ENCODE results near the gene DUSP22.
A peak's percentile ranks its signal among the peaks of the same experiment; 100 is the strongest.
"Not testable (repeated sequence)": the region's sequence is repeated elsewhere in the genome, so short reads cannot be mapped to it uniquely, and the experiment has no call there.

The DUSP22 gene

GRCh38 chr6:325161-325860 is 33.0 kb downstream of the DUSP22 start:
- not testable (repeated sequence) for DNase-seq

GRCh38 chr6:326066-326465 is 33.8 kb downstream of the DUSP22 start:
- not testable (repeated sequence) for DNase-seq

- no peak for DNase-seq
Observed at GRCh38 chr6:326896-327537, 34.7 kb downstream of the DUSP22 start.

GRCh38 chr6:327538-328116 is 35.3 kb downstream of the DUSP22 start:
- DNase-seq, result no peak

- peak; percentile 63 for DNase-seq
Observed at GRCh38 chr6:328136-328670, 35.9 kb downstream of the DUSP22 start.

GRCh38 chr6:328924-329323 is 36.6 kb downstream of the DUSP22 start:
- no peak for DNase-seq

DNA sequence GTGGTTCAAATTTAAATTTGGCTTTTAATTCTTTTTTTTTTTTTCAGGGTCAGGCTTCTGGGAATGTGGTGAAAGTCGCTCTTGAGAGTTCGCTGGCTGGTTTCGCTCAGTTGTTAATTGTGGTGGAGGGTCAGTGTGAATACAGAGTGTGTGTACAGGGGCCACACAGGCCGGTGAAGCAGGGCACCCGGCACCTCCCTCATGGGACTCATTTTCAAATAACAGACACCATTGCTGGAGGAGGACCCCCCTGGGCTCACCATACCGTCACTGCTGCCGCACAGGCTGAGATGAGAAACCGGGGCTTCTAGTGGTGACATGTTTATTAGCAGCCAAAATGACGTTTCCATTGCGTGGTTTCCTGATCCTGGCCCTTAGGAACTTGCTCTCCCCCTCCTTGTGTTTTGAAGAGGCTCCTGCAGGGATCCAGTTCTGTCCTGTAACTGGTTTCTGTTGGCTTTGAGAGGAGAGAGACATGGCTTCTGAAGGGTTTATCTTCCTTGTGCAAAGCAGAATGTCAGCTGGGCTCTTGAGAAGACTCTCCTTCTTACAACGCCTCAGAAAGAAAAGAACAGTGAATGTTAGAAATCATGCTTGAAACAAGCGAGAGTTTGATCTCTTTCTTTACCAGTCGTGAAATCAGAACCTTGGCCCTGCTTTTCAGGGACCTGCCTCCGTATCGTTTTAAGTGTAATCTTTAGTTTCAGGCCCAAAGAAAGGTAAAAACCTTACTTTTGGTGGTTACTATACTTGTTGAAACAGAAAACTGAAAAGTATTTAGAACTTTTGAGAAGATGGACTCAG is 37.8 kb downstream of the DUSP22 start:
- no peak for DNase-seq

DNA sequence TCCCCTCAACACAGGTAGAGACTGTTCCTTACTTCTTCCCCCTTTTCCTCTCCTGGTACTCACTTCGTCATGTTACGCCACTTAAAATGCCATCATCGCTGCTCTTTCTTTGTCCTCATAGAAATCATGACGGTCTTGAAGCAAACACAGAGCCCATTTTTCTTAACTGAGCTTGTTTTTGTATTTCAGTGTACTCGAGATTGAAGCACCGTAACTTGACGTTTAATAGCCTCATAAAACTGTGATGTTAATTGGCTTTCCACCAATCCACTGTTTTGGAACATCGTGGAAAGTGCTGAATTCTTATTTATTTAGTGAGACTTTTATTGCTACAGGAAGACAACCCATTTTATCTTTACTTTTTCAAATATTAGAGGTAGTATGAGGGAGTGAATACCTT is 38.7 kb downstream of the DUSP22 start:
- no peak for DNase-seq

DNA sequence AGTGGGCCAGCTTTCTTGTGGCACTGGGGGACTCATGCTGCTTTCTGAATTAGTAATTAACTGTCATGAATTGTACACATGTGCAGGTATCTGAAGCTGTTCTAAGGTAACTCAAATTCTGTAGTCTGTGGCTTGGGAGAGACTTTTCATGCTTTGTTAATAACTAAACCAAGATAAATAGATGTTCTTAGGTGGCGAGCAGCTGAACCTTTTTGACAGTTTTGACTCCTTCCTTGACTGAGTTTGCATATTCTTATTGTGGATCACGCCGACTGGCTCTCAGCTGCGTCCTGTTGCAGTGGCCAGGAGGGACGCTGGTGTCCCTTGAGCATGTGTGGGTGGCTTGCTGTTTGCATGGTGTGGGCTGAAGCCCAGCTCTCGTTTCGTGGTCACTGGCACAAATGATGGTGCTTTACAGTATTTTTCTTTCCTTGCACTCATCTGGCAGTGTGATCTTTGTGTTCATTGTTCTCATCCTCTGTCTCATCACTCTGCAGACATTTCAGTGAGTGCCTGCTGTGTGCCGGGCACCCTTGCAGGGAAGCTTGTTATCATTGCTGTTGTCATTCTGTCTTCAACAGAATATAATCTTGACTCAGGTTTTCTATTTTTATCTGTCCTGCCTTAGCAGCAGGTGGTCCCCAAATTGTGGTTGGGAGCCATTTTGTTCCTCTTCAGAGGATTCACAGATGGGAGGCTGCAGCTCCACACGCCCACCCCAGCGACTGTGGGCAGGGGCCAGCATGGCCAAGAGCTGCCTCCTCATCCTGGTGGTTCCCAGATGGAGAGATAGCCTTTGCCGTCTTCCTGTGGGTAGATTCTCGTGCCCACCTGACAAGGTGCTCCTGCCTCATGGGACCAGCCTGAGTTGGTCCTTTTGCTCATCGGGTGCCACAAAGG is 39.6 kb downstream of the DUSP22 start:
- peak; percentile 46 for DNase-seq

DNA sequence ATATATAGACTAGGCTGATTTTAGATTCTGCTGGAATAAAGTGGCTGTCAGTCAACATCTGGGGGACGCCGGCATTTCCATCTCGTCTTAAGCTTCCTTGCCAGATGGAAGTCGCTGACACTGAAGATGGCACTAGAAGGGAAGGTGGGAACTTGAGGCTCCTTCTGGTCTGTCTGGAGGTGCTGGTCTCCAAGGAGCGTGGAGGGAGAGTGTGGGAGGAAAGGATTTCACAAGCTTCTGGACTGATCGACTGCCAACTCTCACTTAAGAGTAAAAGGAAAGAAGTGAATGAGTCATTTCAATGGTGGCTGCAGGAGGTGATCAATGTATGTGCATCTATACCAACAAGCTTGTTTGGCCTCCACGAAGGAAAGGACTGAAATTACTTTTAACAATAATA is 40.4 kb downstream of the DUSP22 start:
- peak; percentile 48 for DNase-seq

DNA sequence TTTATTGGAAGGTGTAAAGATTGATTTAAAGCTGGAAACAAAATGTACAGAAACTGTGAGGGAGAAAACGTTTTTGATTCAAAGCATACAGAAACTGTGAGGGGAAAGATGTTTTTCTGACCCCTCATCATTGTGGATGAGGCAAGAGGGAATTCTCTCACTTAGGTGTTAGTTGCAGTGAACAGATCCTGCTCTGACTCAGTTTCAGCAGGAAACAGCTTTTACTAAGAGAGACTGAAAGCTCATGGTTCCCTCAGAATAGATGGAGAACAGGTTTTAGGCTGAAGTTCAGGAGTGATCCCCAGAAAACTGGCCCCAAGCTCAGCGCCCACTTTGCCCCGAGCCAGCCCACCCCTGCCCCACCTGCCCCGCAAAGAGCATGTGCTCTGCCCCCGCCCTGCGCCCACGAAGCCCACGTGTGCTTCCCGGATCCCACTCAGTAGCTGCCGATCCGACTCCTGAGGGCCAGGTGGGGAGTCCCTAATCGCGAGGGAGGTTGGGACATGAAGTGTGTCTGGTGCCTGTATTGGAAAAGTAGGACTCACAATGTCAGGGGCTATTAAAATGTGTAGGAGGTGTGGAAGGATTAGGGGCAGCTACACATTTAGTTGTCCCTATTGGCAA is 41.2 kb downstream of the DUSP22 start:
- DNase-seq, result no peak

- DNase-seq, result no peak
Observed at GRCh38 chr6:334536-335510, 42.5 kb downstream of the DUSP22 start.

DNA sequence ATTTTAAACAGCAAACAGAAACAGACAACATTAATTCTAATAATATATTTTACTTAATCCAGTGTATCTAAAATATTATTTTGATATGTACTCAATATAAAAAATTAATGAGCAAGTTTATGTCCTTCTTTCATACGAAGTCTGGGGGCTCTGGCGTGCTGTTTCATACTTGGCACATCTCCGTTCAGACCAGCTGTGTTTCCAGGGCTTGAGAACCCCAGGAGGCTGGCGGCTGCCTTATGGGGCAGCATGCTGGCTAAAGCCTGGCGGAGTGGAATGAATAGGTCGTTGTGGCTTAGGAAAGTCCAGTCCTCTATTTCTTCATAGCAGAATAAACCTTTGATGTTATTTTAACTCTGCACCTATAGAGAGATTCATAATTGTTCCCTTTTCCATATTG is 43.3 kb downstream of the DUSP22 start:
- no peak for DNase-seq

GRCh38 chr6:336159-337114 is 44.1 kb downstream of the DUSP22 start:
- DNase-seq, result peak; percentile 40

DNA sequence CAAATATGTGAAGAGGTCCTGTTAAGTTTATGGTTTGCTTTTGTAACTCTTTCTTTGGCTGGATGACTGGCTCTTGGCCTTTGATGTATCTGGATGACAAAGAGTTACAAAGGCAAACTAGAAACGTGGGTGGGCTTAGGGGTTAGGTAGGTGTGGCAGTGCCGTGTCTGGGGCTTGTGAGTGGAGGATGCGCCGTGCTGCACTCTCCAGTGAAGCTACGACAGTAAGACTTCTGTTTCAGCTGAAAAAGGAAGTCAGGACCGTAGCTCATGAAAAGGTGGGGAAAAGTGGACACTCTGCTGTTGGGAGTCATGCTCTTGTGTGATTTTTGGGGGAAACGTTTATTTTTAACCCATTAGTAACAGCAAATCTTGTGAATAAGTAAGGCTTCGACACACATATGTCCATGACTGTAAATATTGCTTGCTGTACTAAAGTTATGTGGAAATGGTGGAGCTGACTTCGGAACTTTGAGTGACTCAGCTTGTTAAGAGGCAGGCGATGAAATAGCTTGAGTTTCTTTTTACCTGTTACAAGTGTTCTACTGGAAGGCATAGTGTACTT is 45.6 kb downstream of the DUSP22 start:
- DNase-seq, result no peak

DNA sequence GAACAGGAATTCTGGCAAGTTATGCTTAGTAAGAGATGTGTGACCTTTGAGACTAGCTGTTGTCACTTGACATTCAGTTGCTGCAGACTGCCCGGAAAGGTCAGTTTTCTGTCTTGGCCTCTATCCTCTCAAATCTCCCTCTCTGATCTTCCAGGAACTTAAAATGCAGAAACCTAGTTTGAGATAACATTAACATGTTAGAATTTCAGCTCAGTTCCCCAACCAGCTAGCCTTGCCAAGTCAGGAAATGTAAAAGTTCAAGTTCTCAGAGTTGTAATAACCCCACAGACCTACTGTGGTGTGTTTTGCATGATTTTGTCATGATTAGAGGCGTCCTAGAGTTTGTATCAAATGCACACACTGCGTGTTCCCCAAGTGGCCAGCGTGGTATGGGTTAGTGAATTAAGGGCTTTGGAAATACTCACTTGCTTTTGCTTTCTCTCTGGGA is 46.6 kb downstream of the DUSP22 start:
- no peak for DNase-seq

DNA sequence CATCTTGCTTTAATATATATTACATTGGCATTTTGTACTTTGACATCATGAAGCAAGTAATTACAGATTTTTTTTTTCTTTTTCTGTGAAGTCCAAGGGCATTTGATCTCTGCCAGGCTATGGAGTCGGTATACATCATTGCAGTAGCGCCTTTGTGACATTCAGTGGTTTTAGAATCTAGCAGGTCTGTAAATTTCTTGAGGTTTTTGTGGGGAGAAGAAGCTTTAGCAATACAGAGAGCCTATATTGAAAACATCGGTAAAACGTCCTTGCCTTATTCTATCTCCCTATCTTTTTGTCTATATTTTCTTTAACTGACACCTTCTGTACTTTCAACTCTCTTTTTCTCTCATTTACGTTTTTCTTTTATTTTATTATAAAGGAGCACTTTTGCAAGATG is 47.2 kb downstream of the DUSP22 start:
- peak; percentile 68 for DNase-seq

DNA sequence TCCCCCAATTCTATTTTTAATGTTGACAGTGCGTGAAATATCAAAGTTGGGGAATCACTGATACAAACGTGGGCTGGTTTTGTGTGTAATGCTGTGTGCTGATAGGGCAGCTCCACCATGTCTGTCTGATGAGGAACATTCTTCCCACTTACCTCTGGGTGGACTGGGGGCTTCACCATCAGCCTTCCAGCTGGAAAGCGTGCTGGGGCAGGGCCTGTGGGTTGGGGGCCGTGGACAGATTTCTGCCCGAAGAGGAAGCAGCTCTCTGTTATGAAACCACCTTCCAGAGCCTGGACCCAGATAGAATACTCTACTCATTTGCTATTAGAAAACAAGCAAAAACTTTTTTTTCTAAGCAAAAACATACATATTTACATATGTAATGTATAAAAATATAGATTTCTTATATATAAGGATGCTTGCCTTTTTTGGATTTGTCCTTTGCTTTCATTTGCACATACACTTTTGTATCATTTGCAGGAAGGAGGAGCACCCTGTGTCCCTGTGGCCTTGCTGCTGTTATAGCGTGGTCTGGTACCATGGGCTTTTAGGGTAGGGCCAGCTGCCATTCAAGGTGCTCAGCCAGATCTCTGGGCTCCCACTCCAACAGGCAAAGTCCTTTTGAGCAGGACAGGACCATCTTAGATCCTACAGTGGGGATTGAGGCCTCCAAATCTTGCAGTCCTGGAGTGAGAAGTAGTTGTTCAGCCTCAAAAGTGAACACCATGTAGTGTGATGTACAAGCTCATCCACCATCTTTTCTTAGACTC is 48.1 kb downstream of the DUSP22 start:
- no peak for DNase-seq

Measured in activated CD4-positive, alpha-beta T cell treated with anti-CD3 and anti-CD28 coated beads, Interleukin-2, amount 50 U/mL, for 16 hours (primary cell).